Small intestine (tissue), 7 donors: ENCODE data around the gene SNX25. TPM values are rescaled to one million over a fixed set of nuclear protein-coding genes. Genes with fewer than 3 reads are reported as not detected.

Source experiments
- DNase-seq, 2 donors: peaks; one replicate each; pipeline versions ENCODE4 v3.0.0 to v3.0.0-alpha.2; 2013
- FAIRE-seq: peaks from 2 replicates; lab custom pipeline; 2012; peaks lifted over from hg19 to GRCh38; lab: Jason Lieb, UNC
- H3K27ac ChIP-seq, 3 donors: one replicate each; pipeline ENCODE4 v1.5.1; 2013; ENCODE audit warnings: low read length in 2 of 3, mild to moderate bottlenecking in 2 of 3, control low read depth in 1 of 3, inconsistent platforms in 1 of 3, low read depth in 1 of 3, moderate library complexity in 1 of 3
- H3K27me3 ChIP-seq, 3 donors: one replicate each; pipeline ENCODE4 v1.6.1; 2013; ENCODE audit warnings: low read length in 3 of 3, inconsistent platforms in 1 of 3; ENCODE audit not compliant: control insufficient read depth in 3 of 3, insufficient read depth in 3 of 3
- H3K36me3 ChIP-seq, 3 donors: one replicate each; pipeline ENCODE4 v1.6.1; 2013; ENCODE audit warnings: low read length in 3 of 3, inconsistent platforms in 1 of 3, low read depth in 1 of 3, mild to moderate bottlenecking in 1 of 3, moderate library complexity in 1 of 3; ENCODE audit not compliant: control insufficient read depth in 3 of 3, insufficient read depth in 2 of 3
- H3K4me1 ChIP-seq, 3 donors: one replicate each; pipeline ENCODE4 v1.6.1; 2013; ENCODE audit warnings: low read length in 2 of 3, inconsistent platforms in 1 of 3, low read depth in 1 of 3, mild to moderate bottlenecking in 1 of 3, moderate library complexity in 1 of 3; ENCODE audit not compliant: control insufficient read depth in 3 of 3, insufficient read depth in 2 of 3
- H3K4me3 ChIP-seq, 3 donors: one replicate each; pipeline ENCODE4 v1.5.1; 2013; ENCODE audit warnings: low read length in 3 of 3, control low read depth in 1 of 3, inconsistent platforms in 1 of 3, low read depth in 1 of 3, mild to moderate bottlenecking in 1 of 3, moderate library complexity in 1 of 3
- H3K9me3 ChIP-seq, 2 donors: one replicate each; pipeline ENCODE4 v1.6.1; 2013; ENCODE audit warnings: low read depth in 1 of 2, low read length in 1 of 2; ENCODE audit not compliant: control insufficient read depth in 2 of 2, insufficient read depth in 1 of 2
- WGBS, 3 donors: extraction: QIAGEN DNeasy Blood & Tissue Kit; methylation state at CpG; one replicate each; pipeline ENCODE4 v1.1.7; 2013; 5-methylcytosine and 5-hydroxymethylcytosine counted together
- polyA plus RNA-seq, 4 donors: library from polyadenylated mRNA; stranded (reverse) in 3 of 4; unstranded in 1 of 4; fragments of 200-250 nt in 3 of 4; fragments of 120-200 nt in 1 of 4; gene quantifications; one replicate each; pipeline versions ENCODE4 v1.2.1 to v1.2.3, GENCODE V29; 2013
- donor health status: healthy with polysubstance abuse.
- donor health status: control.
- donor health status: control.
- donor health status: Bipolar disorder and iron deficiency.
- donor health status: healthy.

The SNX25 gene
- polyA plus RNA-seq, 4 donors: 1.9 to 12.6 (median 3.7) TPM

- H3K4me1 ChIP-seq: no peaks in the 10 kb centered on the region
- peaks cover 0 to 23% (median 0%) of the 10 kb centered on the region in 3 donors for H3K36me3 ChIP-seq
- DNase-seq: no peak
- FAIRE-seq: no peak
- WGBS, 3 donors: 83 to 91% (median 85%) methylated on average over 6 of the region's 6 CpGs
- no peaks in the 10 kb centered on the region for H3K27me3 ChIP-seq
- no peaks in the 10 kb centered on the region for H3K9me3 ChIP-seq
- H3K27ac ChIP-seq: no peak overlapping the region
- no peak overlapping the region for H3K4me3 ChIP-seq
Observed at GRCh38 chr4:185341841-185342240, 132.4 kb downstream of the SNX25 start.

- no peaks in the 10 kb centered on the region for H3K27me3 ChIP-seq
- peaks cover 0 to 27% (median 0%) of the 10 kb centered on the region in 3 donors for H3K36me3 ChIP-seq
- no peak overlapping the region for H3K4me3 ChIP-seq
- 78 to 84% (median 83%) methylated on average over 15 of the region's 15 CpGs for WGBS, 3 donors
- H3K4me1 ChIP-seq: no peaks in the 10 kb centered on the region
- no peak overlapping the region for H3K27ac ChIP-seq
- H3K9me3 ChIP-seq: no peaks in the 10 kb centered on the region
- no peak for FAIRE-seq
- DNase-seq: no peak
Observed at GRCh38 chr4:185343726-185344581, 134.6 kb downstream of the SNX25 start.

- Histone ChIP-seq H3K27me3 (no peaks in the 10 kb centered on the region), H3K4me3 (no peak overlapping the region), H3K9me3 (no peaks in the 10 kb centered on the region), H3K27ac (no peak overlapping the region), H3K4me1 (no peaks in the 10 kb centered on the region), H3K36me3 (peaks cover 0 to 31% (median 0%) of the 10 kb centered on the region in 3 donors)
- WGBS, 3 donors: 70 to 86% (median 71%) methylated on average over 6 of the region's 6 CpGs
- DNase-seq (no peak), FAIRE-seq (no peak)
Observed at GRCh38 chr4:185344743-185345538, 135.5 kb downstream of the SNX25 start.

- 83 to 92% (median 91%) methylated on average over 14 of the region's 14 CpGs for WGBS, 3 donors
- peaks cover 0 to 40% (median 0%) of the 10 kb centered on the region in 3 donors for H3K36me3 ChIP-seq
- no peak overlapping the region for H3K4me3 ChIP-seq
- H3K27ac ChIP-seq: no peak overlapping the region
- H3K9me3 ChIP-seq: no peaks in the 10 kb centered on the region
- no peaks in the 10 kb centered on the region for H3K27me3 ChIP-seq
- FAIRE-seq: no peak
- H3K4me1 ChIP-seq: no peaks in the 10 kb centered on the region
- no peak for DNase-seq
Observed at GRCh38 chr4:185346975-185347601, 137.7 kb downstream of the SNX25 start.

- no peaks in the 10 kb centered on the region for H3K27me3 ChIP-seq
- FAIRE-seq (no peak), DNase-seq (no peak)
- H3K4me3 ChIP-seq: no peak overlapping the region
- H3K9me3 ChIP-seq: no peaks in the 10 kb centered on the region
- no peaks in the 10 kb centered on the region for H3K4me1 ChIP-seq
- H3K36me3 ChIP-seq: peaks cover 0 to 37% (median 0%) of the 10 kb centered on the region in 3 donors
- 87 to 95% (median 88%) methylated on average over 13 of the region's 13 CpGs for WGBS, 3 donors
- no peak overlapping the region for H3K27ac ChIP-seq
Observed at GRCh38 chr4:185351691-185352090, 142.3 kb downstream of the SNX25 start.

GRCh38 chr4:185352202-185352601 is 142.8 kb downstream of the SNX25 start:
- Histone ChIP-seq H3K36me3 (peaks cover 0 to 36% (median 0%) of the 10 kb centered on the region in 3 donors), H3K27ac (no peak overlapping the region)
- no peak for FAIRE-seq

GRCh38 chr4:185352741-185353140 is 143.3 kb downstream of the SNX25 start:
- DNase-seq (no peak), FAIRE-seq (no peak)
- H3K9me3 ChIP-seq: no peaks in the 10 kb centered on the region
- peaks cover 0 to 34% (median 0%) of the 10 kb centered on the region in 3 donors for H3K36me3 ChIP-seq
- no peak overlapping the region for H3K4me3 ChIP-seq
- no peaks in the 10 kb centered on the region for H3K4me1 ChIP-seq
- no peak overlapping the region for H3K27ac ChIP-seq
- H3K27me3 ChIP-seq: no peaks in the 10 kb centered on the region
- 93 to 98% (median 98%) methylated on average over 2 of the region's 2 CpGs for WGBS, 3 donors

More at GRCh38 chr4:185352202-185352601, 142.8 kb downstream of the SNX25 start:
- no peaks in the 10 kb centered on the region for H3K9me3 ChIP-seq
- no peak for DNase-seq
- no peaks in the 10 kb centered on the region for H3K4me1 ChIP-seq
- WGBS, 3 donors: 86 to 95% (median 91%) methylated on average over 7 of the region's 7 CpGs
- H3K27me3 ChIP-seq: no peaks in the 10 kb centered on the region
- no peak overlapping the region for H3K4me3 ChIP-seq

GRCh38 chr4:185357211-185357610 is 147.8 kb downstream of the SNX25 start:
- H3K4me3 ChIP-seq: no peak overlapping the region
- H3K27me3 ChIP-seq: no peaks in the 10 kb centered on the region
- DNase-seq (no peak), FAIRE-seq (no peak)
- WGBS, 3 donors: 87 to 95% (median 93%) methylated on average over 5 of the region's 5 CpGs
- no peaks in the 10 kb centered on the region for H3K9me3 ChIP-seq
- H3K4me1 ChIP-seq: no peaks in the 10 kb centered on the region
- no peak overlapping the region for H3K27ac ChIP-seq
- peaks cover 0 to 18% (median 0%) of the 10 kb centered on the region in 3 donors for H3K36me3 ChIP-seq
